HEK293T (cell line): Measurements from ENCODE around the gene CTBS.

Source experiments
- CTCF ChIA-PET: fragments of 350-600 bp; formaldehyde crosslinking; extraction: SDS; loops from one replicate; lab custom pipeline; 2021; ENCODE audit warnings: antibody characterized with exemption, inconsistent platforms; lab: Yijun Ruan, JAX
- POLR2A ChIA-PET: fragments of 350-600 bp; formaldehyde crosslinking; extraction: SDS; loops from one replicate; lab custom pipeline; 2020; ENCODE audit warnings: antibody characterized with exemption, inconsistent platforms; lab: Yijun Ruan, JAX
- DNase-seq: peaks from one replicate; pipeline ENCODE4 v3.0.0; 2012; ENCODE audit warnings: mixed read lengths; ENCODE audit errors: extremely low spot score
- ARNT ChIP-seq: fragments of 450-650 bp; IDR thresholded peaks from 2 replicates; pipeline ENCODE4 v1.6.1; 2017; ENCODE audit warnings: mild to moderate bottlenecking
- BHLHE40 ChIP-seq: fragments of 450-650 bp; IDR thresholded peaks from 2 replicates; pipeline ENCODE4 v1.6.1; 2016; ENCODE audit warnings: mild to moderate bottlenecking, moderate library complexity, borderline replicate concordance
- CTBP1 ChIP-seq: fragments of 450-650 bp; IDR thresholded peaks from 2 replicates; pipeline ENCODE4 v1.6.1; 2016; ENCODE audit warnings: borderline replicate concordance
- ELF4 ChIP-seq: fragments of 450-650 bp; IDR thresholded peaks from 2 replicates; pipeline ENCODE4 v1.6.1; 2017; ENCODE audit warnings: antibody characterized with exemption
- FOXA1 ChIP-seq: fragments of 450-650 bp; IDR thresholded peaks from 2 replicates; pipeline ENCODE4 v1.6.1; 2016; ENCODE audit warnings: mild to moderate bottlenecking
- FOXK2 ChIP-seq: fragments of 450-650 bp; IDR thresholded peaks from 2 replicates; pipeline ENCODE4 v1.6.1; 2016; ENCODE audit warnings: mild to moderate bottlenecking
- FOXM1 ChIP-seq: fragments of 450-650 bp; IDR thresholded peaks from 2 replicates; pipeline ENCODE4 v1.6.1; 2017; ENCODE audit warnings: mild to moderate bottlenecking, borderline replicate concordance
- HDGF ChIP-seq: fragments of 450-650 bp; IDR thresholded peaks from 2 replicates; pipeline ENCODE4 v1.6.1; 2017; ENCODE audit warnings: antibody characterized with exemption, borderline replicate concordance
- L3MBTL2 ChIP-seq: fragments of 450-650 bp; conservative IDR thresholded peaks from 2 replicates; pipeline ENCODE4 v1.6.1; 2016; ENCODE audit warnings: mild to moderate bottlenecking
- LEF1 ChIP-seq: fragments of 450-650 bp; IDR thresholded peaks from 2 replicates; pipeline ENCODE4 v1.6.1; 2017; ENCODE audit warnings: mild to moderate bottlenecking, borderline replicate concordance
- NFRKB ChIP-seq: fragments of 450-650 bp; IDR thresholded peaks from 2 replicates; pipeline ENCODE4 v1.6.1; 2016; ENCODE audit warnings: mild to moderate bottlenecking, moderate library complexity
- PKNOX1 ChIP-seq: fragments of 450-650 bp; IDR thresholded peaks from 2 replicates; pipeline ENCODE4 v1.6.1; 2016
- SP1 ChIP-seq: fragments of 450-650 bp; IDR thresholded peaks from 2 replicates; pipeline ENCODE4 v1.6.1; 2017
- SUZ12 ChIP-seq: fragments of 450-650 bp; IDR thresholded peaks from 2 replicates; pipeline ENCODE4 v1.6.1; 2016; ENCODE audit warnings: mild to moderate bottlenecking
- TARDBP ChIP-seq: fragments of 450-650 bp; IDR thresholded peaks from 2 replicates; pipeline ENCODE4 v1.6.1; 2016
- ZNF384 ChIP-seq: fragments of 450-650 bp; IDR thresholded peaks from 2 replicates; pipeline ENCODE4 v1.6.1; 2016

Gene CTBS

GRCh38 chr1:84582802-84583587, 8.8 kb upstream of the CTBS start:
- POLR2A ChIA-PET, result interaction anchor here (1.1 kb wide), 1 partner anchor 9 kb away, joined by 4 read pairs; the partner anchor contains the start of gene CTBS
- CTCF ChIA-PET, result interaction anchor here (0.6 kb wide), 2 partner anchors 674 to 1050 kb away, joined by 4 to 5 read pairs; no protein-coding TSS in a partner anchor
- DNase-seq, result peak; percentile 34
- TF ChIP-seq ARNT (no peak), SP1 (no peak), FOXK2 (no peak), NFRKB (no peak), PKNOX1 (no peak), CTBP1 (no peak), ELF4 (no peak), SUZ12 (no peak), BHLHE40 (no peak), ZNF384 (no peak), FOXA1 (no peak), FOXM1 (no peak), L3MBTL2 (no peak), LEF1 (no peak)

GRCh38 chr1:84581648-84582047, 7.4 kb upstream of the CTBS start:
- no peak for DNase-seq
- ChIA-PET POLR2A (no interaction called here), CTCF (no interaction called here)
- TF ChIP-seq ZNF384 (no peak), SUZ12 (no peak), NFRKB (no peak), PKNOX1 (no peak), FOXM1 (no peak), CTBP1 (no peak), L3MBTL2 (no peak), FOXA1 (no peak), SP1 (no peak), LEF1 (no peak), FOXK2 (no peak), TARDBP (no peak), ARNT (no peak), BHLHE40 (no peak), HDGF (no peak), ELF4 (no peak)

DNA sequence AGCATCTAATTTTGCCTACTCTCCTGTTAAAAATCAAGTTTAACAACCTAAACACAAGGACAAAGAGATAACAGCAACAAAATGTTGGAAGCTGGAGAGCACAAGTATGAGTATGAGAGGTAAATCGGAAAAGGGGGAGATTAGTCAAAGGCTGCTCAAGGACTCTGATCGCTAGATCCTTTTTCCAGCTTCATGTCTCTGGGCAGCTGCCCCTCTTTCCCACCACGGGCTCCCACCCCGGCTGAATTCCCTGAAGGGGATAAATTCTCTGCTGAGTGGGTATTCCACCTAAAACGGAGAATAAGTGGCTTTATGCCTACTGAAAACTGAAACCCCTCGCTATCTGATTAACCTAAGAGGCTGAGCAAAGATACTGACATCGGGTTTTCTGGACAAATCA, 696 bp upstream of the CTBS start:
- no peak for DNase-seq
- ChIA-PET CTCF (interaction anchor here (0.6 kb wide), 1 partner anchor 878 kb away, joined by 3 read pairs; no protein-coding TSS in a partner anchor), POLR2A (interaction anchor here (1.3 to 3.2 kb wide), 3 partner anchors 10 to 41 kb away, joined by 4 to 15 read pairs (median 5); no protein-coding TSS in a partner anchor)
- no peak for TF ChIP-seq ELF4
- TF ChIP-seq FOXK2, result no peak
- no peak for TF ChIP-seq FOXA1
- no peak for TF ChIP-seq SUZ12
- no peak for TF ChIP-seq HDGF
- TF ChIP-seq L3MBTL2, result no peak
- no peak for TF ChIP-seq ARNT
- TF ChIP-seq LEF1, result no peak

GRCh38 chr1:84573481-84573966, 716 bp downstream of the CTBS start:
- TF ChIP-seq LEF1 (no peak), FOXA1 (no peak), CTBP1 (no peak), PKNOX1 (no peak), L3MBTL2 (no peak), ARNT (no peak), HDGF (no peak), NFRKB (no peak; the same call in 1 of the 2 replicates), BHLHE40 (no peak), SUZ12 (no peak), FOXK2 (no peak), SP1 (no peak), FOXM1 (no peak), TARDBP (no peak), ZNF384 (no peak), ELF4 (no peak)
- DNase-seq, result no peak
- POLR2A ChIA-PET, result interaction anchor here (0.7 to 3.2 kb wide), 13 partner anchors 8 to 269 kb away, joined by 3 to 15 read pairs (median 5); partner anchors contain the start of genes GNG5 and SPATA1
- CTCF ChIA-PET, result interaction anchor here (1.2 to 1.6 kb wide), 2 partner anchors 47 to 202 kb away, joined by 3 to 4 read pairs; no protein-coding TSS in a partner anchor

DNA sequence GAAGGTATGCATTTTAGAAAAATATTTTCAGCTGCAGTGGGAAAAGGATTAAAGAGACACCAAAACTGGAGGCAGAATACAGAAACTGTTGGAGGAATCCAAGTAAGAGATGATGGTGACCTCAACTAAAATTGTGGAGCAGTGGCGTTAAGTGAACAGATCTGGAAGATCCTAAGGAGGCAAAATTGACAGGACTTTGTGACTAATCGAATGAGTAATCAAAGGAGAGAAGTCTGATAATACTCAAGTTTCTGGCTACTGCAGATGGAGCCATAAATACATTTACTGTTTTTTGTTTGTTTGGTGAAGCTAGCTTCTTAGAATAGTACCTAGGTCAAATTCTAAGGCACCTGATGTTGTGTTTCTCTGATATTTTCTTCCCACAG, 3.1 kb downstream of the CTBS start:
- DNase-seq, result no peak

More for the DNA sequence above, 3.1 kb downstream of the CTBS start:
- ChIA-PET POLR2A (interaction anchor here (0.6 kb wide), 1 partner anchor 65 kb away, joined by 3 read pairs; the partner anchor contains the start of genes GNG5 and SPATA1), CTCF (interaction anchor here (0.6 kb wide), 1 partner anchor 34 kb away, joined by 4 read pairs; no protein-coding TSS in a partner anchor)
- TF ChIP-seq ZNF384 (no peak), FOXM1 (no peak), NFRKB (no peak), L3MBTL2 (no peak), PKNOX1 (no peak), ARNT (no peak), SUZ12 (no peak), LEF1 (no peak), BHLHE40 (no peak)
